ENCODE results near the gene GRIP2.

GRCh38 chr3:14468621-14468981, 71.5 kb downstream of the GRIP2 start:
- no peak for TF ChIP-seq CSDC2 (CRISPR knock-in tag; IDR thresholded peaks at IDR 0.05)
- TF ChIP-seq ZFP3 (CRISPR knock-in tag; IDR thresholded peaks at IDR 0.05), result no peak
- TF ChIP-seq, protein P1, sequence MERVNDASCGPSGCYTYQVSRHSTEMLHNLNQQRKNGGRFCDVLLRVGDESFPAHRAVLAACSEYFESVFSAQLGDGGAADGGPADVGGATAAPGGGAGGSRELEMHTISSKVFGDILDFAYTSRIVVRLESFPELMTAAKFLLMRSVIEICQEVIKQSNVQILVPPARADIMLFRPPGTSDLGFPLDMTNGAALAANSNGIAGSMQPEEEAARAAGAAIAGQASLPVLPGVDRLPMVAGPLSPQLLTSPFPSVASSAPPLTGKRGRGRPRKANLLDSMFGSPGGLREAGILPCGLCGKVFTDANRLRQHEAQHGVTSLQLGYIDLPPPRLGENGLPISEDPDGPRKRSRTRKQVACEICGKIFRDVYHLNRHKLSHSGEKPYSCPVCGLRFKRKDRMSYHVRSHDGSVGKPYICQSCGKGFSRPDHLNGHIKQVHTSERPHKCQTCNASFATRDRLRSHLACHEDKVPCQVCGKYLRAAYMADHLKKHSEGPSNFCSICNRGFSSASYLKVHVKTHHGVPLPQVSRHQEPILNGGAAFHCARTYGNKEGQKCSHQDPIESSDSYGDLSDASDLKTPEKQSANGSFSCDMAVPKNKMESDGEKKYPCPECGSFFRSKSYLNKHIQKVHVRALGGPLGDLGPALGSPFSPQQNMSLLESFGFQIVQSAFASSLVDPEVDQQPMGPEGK (CRISPR knock-in tag; IDR thresholded peaks at IDR 0.05; ENCODE audit: borderline replicate concordance), result no peak
- TF ChIP-seq TOX (CRISPR knock-in tag; IDR thresholded peaks at IDR 0.05; ENCODE audit: borderline replicate concordance), result no peak
